GM12878 (cell line): ENCODE measurements around the gene SPAG9.

Source experiments
- NFXL1 ChIP-seq: fragments of 450-650 bp; IDR thresholded peaks from 2 replicates; pipeline ENCODE4 v1.6.1; 2017; ENCODE audit warnings: antibody characterized with exemption, mild to moderate bottlenecking, borderline replicate concordance
- ZNF687 ChIP-seq: fragments of 450-650 bp; IDR thresholded peaks from 2 replicates; pipeline ENCODE4 v1.6.1; 2017; ENCODE audit warnings: mild to moderate bottlenecking, moderate library complexity

- TF ChIP-seq NFXL1 (no peak), ZNF687 (no peak)
Measured at GRCh38 chr17:50924800-50925199, 195.9 kb downstream of the SPAG9 start.
